NK-92 (cell line): ENCODE results near the gene CHD8.
"Not testable (repeated sequence)": the region's sequence is repeated elsewhere in the genome, so short reads cannot be mapped to it uniquely, and the experiment has no call there.

ENCODE experiments used
- DNase-seq: peaks from one replicate; lab custom pipeline; 2025; ENCODE audit not compliant: unreplicated experiment; lab: John Stamatoyannopoulos, UW

CHD8 gene

DNA sequence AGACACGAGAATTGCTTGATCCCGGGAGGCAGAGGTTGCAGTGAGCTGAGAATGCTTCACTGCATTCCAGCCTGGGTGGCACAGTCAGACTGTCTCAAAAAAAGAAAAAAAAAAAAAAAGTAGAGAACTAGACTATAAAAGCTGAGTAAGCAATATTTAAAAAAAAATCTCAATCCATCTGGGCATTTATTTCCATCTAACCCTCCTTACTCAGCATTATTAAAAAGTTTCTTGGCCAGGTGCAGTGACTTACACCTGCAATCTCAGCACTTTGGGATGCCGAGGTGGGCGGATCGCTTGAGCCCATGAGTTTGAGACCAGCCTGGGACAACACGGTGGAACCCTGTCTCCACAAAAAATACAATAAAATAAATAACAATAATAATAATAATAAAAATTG lies 76.6 kb downstream of the CHD8 start:
- DNase-seq = no peak

DNA sequence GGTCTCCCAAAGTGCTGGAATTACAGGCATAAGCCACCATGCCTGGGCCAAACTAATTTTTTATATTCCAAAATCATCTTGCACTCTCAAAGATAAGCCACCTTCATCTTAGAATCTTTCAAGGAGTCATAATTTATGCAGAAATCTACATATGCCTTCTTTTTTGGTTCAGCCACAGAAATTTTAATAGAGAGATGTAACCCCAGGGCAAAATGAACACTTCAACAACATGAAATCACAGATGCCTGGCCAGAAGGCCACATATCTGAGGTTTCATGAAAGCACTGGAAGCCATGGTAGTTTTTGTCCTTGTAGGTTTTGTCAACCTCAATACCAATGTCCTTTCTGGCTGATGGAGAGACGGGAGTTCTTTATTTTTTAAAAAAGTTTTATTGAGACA lies 81.9 kb downstream of the CHD8 start:
- no peak for DNase-seq

DNA sequence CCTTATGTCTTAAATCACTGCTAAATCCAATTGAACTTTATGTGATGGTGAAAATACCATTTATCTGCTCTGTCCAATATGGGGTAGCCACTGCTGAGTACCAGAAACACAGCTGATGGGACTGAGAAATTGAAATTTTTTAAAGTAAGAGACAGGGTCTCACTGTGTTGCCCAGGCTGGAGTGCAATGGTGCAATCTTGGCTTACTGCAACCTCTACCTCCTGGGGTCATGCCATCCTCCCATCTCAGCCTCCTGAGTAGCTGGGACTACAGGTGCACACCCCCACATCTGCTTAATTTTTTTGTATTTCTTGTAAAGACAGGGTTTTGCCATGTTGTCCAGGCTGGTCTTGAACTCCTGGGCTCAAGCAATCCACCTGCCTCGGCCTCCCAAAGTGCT lies 83.1 kb downstream of the CHD8 start:
- DNase-seq = not testable (repeated sequence)

DNA sequence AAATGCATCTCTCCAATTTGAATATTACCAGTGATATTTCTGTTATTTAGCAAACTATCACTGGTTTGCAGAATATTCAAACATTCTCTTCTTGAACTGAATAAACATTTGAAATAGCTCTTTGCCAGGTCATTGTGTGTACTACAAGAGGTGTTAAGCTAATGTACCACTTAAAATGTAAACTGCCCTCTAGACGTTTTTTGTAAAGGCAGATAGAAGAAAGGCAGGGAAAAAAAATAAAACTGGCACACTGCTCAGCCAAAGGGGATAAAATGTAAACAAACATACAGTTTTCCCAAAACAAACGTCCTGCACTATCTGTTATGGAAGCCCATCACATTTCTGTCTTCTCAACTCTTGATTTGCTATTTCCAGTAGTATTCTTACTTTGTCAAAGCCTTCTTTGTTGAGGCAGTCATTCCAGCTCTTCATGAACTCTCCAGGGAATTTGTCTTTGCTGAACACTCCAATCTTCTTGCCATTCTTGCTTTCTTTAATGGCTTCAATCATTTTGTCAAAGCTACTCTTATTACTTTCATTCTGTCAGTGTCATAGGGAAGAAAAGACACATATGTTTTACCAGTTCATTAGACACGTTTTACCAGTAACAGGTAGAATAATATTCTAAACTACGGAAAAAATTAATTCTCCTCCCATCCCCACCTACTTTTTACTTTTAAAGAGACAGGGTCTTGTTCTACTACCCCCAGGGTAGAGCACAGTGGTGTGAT lies 85.8 kb downstream of the CHD8 start:
- no peak for DNase-seq

DNA sequence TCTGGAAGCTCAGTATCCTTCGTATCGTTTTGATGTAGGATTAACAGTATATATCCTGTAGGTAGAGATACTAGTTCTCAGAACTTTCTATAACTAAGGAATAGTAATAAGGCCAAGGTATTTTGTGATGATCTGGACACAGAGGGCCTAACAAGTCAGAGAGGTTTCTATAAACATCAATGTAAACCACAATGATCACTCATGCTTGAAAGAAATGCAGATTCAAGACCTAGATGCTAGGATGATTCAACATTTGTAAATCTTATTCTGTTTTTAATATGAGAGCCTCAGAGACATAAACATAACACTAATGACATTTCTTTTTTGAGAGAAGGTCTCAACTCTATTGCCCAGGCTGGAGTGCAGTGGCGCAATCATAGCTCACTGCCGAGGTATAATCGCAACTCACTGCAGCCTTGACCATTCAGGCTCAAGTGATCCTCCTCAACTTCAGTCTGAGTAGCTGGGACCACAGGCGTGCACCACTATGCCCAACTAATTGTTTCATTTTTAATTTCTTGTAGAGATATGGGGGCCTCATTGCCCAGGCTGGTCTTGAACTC lies 88.3 kb downstream of the CHD8 start:
- no peak for DNase-seq

- no peak for DNase-seq
These were observed 99.4 kb downstream of the CHD8 start for GRCh38 chr14:21356511-21356910.

GRCh38 chr14:21352587-21352986 lies 103.3 kb downstream of the CHD8 start:
- no peak for DNase-seq

DNA sequence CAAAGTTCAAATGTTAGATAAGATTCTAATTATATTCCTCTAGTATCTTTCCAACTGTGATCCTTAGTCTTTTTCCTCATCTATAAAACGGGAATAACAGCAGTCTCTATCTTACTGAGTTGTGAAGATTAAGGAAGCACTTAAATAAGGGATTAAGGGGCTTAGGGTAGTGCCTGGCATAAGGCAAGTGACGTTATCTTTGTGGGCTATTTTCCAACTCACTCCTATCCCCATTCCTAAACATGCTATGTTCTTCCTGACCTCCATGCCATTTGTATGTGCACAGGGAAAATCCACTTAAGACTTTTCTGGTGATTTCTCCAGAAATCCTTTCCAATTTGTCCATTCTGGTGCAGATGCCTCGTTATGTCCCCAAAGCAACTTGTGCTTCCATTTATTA lies 105.4 kb downstream of the CHD8 start:
- no peak for DNase-seq

- DNase-seq = no peak
These were observed 108.7 kb downstream of the CHD8 start for GRCh38 chr14:21347201-21347600.

GRCh38 chr14:21346532-21347135 lies 109.3 kb downstream of the CHD8 start:
- no peak for DNase-seq

DNA sequence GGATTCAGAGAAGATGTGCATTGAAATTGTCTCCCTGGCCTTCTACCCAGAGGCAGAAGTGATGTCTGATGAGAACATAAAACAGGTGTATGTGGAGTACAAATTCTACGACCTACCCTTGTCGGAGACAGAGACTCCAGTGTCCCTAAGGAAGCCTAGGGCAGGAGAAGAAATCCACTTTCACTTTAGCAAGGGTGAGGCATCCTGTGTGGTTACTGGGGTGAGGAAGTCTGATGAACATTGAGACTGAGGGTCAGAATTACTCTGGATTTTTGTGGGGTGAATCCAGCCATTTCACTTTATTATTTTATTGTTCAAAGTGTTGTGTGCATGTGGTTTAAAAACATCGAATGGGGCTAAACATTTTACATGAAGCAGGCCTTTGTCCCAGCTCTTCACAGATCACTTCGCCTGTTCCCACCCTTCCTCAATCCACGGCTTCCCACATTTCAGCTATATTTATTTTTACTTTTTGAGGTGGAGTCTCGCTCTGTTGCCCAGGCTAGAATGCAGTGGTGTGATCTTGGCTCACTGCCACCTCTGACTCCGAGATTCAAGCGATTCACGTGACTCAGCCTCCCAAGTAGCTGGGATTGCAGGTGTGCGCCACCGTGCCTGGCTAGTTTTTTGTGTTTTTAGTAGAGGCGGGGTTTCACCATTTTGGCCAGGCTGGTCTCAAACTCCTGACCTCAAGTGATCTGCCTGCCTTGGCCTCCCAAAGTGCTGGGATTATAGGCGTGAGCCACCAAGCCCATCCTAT lies 112.7 kb downstream of the CHD8 start:
- no peak for DNase-seq
